GM19438 (cell line): ENCODE measurements around the gene KRTAP9-2.
"Not testable (repeated sequence)": the region's sequence is repeated elsewhere in the genome, so short reads cannot be mapped to it uniquely, and the experiment has no call there.

Experiments
- ATAC-seq: cut with Tn5 transposase; IDR thresholded peaks from one replicate; pipeline ENCODE4 v1.9.1; 2021; ENCODE audit warnings: low read depth; ENCODE audit not compliant: unreplicated experiment

The KRTAP9-2 gene

GRCh38 chr17:41226598-41227095, at the start of gene KRTAP9-2:
TSS of gene KRTAP9-2 (plus strand) at chr17:41226648. CDS start at chr17:41226655, 7 bp downstream.
- ATAC-seq = not testable (repeated sequence)

GRCh38 chr17:41176744-41177387, 49.6 kb upstream of the KRTAP9-2 start:
- no peak for ATAC-seq

GRCh38 chr17:41177727-41178271, 48.6 kb upstream of the KRTAP9-2 start, which contains the start of gene KRTAP4-2:
TSS of gene KRTAP4-2 (minus strand) at chr17:41178221. CDS start at chr17:41178164, 57 bp downstream.
- no peak for ATAC-seq

GRCh38 chr17:41178341-41178740, 48.1 kb upstream of the KRTAP9-2 start:
- ATAC-seq = no peak

GRCh38 chr17:41178843-41179616, 47.4 kb upstream of the KRTAP9-2 start:
- ATAC-seq = no peak

GRCh38 chr17:41184480-41184961, 41.9 kb upstream of the KRTAP9-2 start, which contains the start of gene KRTAP4-1:
TSS of gene KRTAP4-1 (minus strand) at chr17:41184911. CDS start at chr17:41184854, 57 bp downstream.
- no peak for ATAC-seq

GRCh38 chr17:41185001-41185400, 41.4 kb upstream of the KRTAP9-2 start:
- no peak for ATAC-seq

- ATAC-seq = no peak
Observed at GRCh38 chr17:41186872-41187271, 39.6 kb upstream of the KRTAP9-2 start.

GRCh38 chr17:41189837-41190318, 36.6 kb upstream of the KRTAP9-2 start, which contains the start of gene KRTAP9-1:
TSS of gene KRTAP9-1 (plus strand) at chr17:41189887. CDS start at chr17:41189887, 0 bp downstream.
- not testable (repeated sequence) for ATAC-seq

GRCh38 chr17:41190328-41190727, 36.1 kb upstream of the KRTAP9-2 start:
- ATAC-seq = no peak

- no peak for ATAC-seq
Observed at GRCh38 chr17:41196068-41196467, 30.4 kb upstream of the KRTAP9-2 start.

- no peak for ATAC-seq
Observed at GRCh38 chr17:41199421-41200078, 26.9 kb upstream of the KRTAP9-2 start.

- no peak for ATAC-seq
Observed at GRCh38 chr17:41211845-41212466, 14.5 kb upstream of the KRTAP9-2 start.

GRCh38 chr17:41212524-41213169, 13.8 kb upstream of the KRTAP9-2 start:
- no peak for ATAC-seq

GRCh38 chr17:41215681-41216080, 10.8 kb upstream of the KRTAP9-2 start:
- ATAC-seq = no peak

GRCh38 chr17:41223821-41224220, 2.6 kb upstream of the KRTAP9-2 start:
- ATAC-seq = no peak

- ATAC-seq = no peak
Observed at GRCh38 chr17:41226051-41226450, 397 bp upstream of the KRTAP9-2 start.

- ATAC-seq = no peak
Observed at GRCh38 chr17:41230094-41230493, 3.6 kb downstream of the KRTAP9-2 start.

GRCh38 chr17:41231731-41232130, 5.3 kb downstream of the KRTAP9-2 start:
- ATAC-seq = no peak
